Bronchial epithelial cell (primary cell): ENCODE data around the gene TJP3. TPM values are rescaled to one million over a fixed set of nuclear protein-coding genes. Genes with fewer than 3 reads are reported as not detected.

Experiments
- DNase-seq: peaks from one replicate; pipeline ENCODE4 v3.0.0-alpha.2; 2010; ENCODE audit warnings: low read depth
- FAIRE-seq: peaks from 2 replicates; lab custom pipeline; 2011; peaks lifted over from hg19 to GRCh38; lab: Jason Lieb, UNC
- H3K27me3 ChIP-seq: 2 replicates; pipeline ENCODE4 v1.5.1; 2011; ENCODE audit warnings: low read length; ENCODE audit not compliant: control insufficient read depth, insufficient read depth
- H3K36me3 ChIP-seq: 2 replicates; pipeline ENCODE4 v1.5.1; 2011; ENCODE audit warnings: low read length; ENCODE audit not compliant: control insufficient read depth, insufficient read depth
- H3K4me3 ChIP-seq: 2 replicates; pipeline ENCODE4 v1.5.1; 2011; ENCODE audit warnings: mild to moderate bottlenecking, low read depth, low read length, control low read depth
- CTCF ChIP-seq: IDR thresholded peaks from 2 replicates; pipeline ENCODE4 v1.5.1; 2011; ENCODE audit warnings: mild to moderate bottlenecking, moderate library complexity, low read length, control low read depth, inconsistent platforms; ENCODE audit not compliant: insufficient read depth, severe bottlenecking
- total RNA-seq: library from RNA; depleted of rRNA; stranded (reverse); fragments of >200 nt; gene quantifications from 2 replicates; pipeline ENCODE4 v1.2.1, GENCODE V29; 2014

Gene TJP3
- total RNA-seq, 1 donor from 2014 or later = 2.1 TPM

GRCh38 chr19:3719868-3720267 lies 11.7 kb downstream of the TJP3 start:
- Histone ChIP-seq H3K27me3 (peaks cover 2% of the 10 kb centered on the region), H3K4me3 (no peak overlapping the region), H3K36me3 (no peaks in the 10 kb centered on the region)
- FAIRE-seq = no peak
- DNase-seq = no peak
- no peak for TF ChIP-seq CTCF

DNA sequence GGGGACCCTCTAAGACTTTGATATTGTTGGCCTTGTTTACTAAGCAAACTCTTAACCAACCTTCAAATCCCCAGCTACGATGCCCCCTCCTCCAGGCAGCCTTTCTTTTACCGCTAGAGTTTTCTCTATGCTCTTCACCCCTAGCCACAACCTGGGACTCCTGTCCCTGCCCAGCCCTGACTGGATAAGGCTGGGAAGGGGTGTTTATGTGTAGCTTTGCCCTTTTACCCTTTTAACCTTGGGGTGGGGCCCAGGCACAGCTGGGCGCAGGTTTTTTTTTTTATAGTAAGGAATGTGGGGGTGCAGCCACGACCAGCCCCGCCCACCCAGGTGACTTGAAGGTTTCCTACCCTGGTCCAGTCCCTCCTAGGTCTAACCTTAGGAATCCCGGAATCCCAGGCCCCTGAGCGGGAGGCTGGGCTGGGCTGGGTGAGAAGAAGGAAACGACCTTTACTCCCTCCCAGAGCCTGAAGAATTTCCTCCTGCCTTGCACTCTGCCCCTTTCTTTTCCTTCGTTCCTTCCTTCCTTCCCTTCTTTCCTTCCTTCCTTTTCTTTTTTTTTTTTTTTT lies 12.2 kb downstream of the TJP3 start:
- Histone ChIP-seq H3K36me3 (no peaks in the 10 kb centered on the region), H3K27me3 (peaks cover 2% of the 10 kb centered on the region), H3K4me3 (no peak overlapping the region)
- no peak for TF ChIP-seq CTCF
- DNase-seq (no peak), FAIRE-seq (peak; percentile 40)

- Histone ChIP-seq H3K27me3 (peaks cover 2% of the 10 kb centered on the region), H3K36me3 (no peaks in the 10 kb centered on the region), H3K4me3 (no peak overlapping the region)
- DNase-seq = peak; percentile 38
- no peak for FAIRE-seq
- no peak for TF ChIP-seq CTCF
Measured at GRCh38 chr19:3721131-3721886, 13.1 kb downstream of the TJP3 start.

- no peaks in the 10 kb centered on the region for H3K36me3 ChIP-seq
- no peak overlapping the region for H3K4me3 ChIP-seq
- DNase-seq = no peak
- TF ChIP-seq CTCF = no peak
- no peak for FAIRE-seq
- H3K27me3 ChIP-seq = peaks cover 2% of the 10 kb centered on the region
Measured at GRCh38 chr19:3721887-3722442, 13.8 kb downstream of the TJP3 start.

GRCh38 chr19:3722443-3723109 lies 14.4 kb downstream of the TJP3 start:
- FAIRE-seq = no peak
- DNase-seq = no peak
- Histone ChIP-seq H3K36me3 (no peaks in the 10 kb centered on the region), H3K27me3 (peaks cover 2% of the 10 kb centered on the region), H3K4me3 (no peak overlapping the region)
- TF ChIP-seq CTCF = no peak
